Measurements from ENCODE around the gene PTMS. TPM values are rescaled to one million over a fixed set of nuclear protein-coding genes. Genes with fewer than 3 reads are reported as not detected.

Gene PTMS
- total and polyA plus RNA-seq, 12 donors: 27.0 to 1,405 (median 150) TPM

DNA sequence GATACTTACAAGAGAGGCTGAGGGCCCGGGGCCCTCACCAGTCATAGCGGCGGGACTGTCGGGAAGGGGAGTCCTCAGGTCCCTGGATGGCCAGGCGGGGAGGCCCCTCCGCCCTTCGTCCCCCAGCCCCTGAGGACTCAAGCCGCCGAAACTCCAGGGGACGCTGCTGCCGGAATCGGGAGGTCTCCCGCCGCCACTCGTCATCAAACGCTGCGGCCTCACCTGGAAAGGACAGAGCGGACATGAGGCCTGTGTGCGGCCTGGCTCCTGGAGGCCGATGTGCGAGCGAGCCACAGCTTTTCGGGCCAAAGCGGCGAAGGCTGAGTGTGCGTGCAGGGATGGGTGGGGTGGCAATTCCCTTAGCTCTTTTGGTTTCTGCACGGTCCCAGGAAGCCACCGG is 17.4 kb upstream of the PTMS start:
- no peak for DNase-seq
- 89 to 93% (median 93%) methylated on average over 21 to 28 of the region's 28 CpGs for WGBS, 4 donors
- no peak overlapping the region for H3K27ac ChIP-seq
- TF ChIP-seq, protein P1, sequence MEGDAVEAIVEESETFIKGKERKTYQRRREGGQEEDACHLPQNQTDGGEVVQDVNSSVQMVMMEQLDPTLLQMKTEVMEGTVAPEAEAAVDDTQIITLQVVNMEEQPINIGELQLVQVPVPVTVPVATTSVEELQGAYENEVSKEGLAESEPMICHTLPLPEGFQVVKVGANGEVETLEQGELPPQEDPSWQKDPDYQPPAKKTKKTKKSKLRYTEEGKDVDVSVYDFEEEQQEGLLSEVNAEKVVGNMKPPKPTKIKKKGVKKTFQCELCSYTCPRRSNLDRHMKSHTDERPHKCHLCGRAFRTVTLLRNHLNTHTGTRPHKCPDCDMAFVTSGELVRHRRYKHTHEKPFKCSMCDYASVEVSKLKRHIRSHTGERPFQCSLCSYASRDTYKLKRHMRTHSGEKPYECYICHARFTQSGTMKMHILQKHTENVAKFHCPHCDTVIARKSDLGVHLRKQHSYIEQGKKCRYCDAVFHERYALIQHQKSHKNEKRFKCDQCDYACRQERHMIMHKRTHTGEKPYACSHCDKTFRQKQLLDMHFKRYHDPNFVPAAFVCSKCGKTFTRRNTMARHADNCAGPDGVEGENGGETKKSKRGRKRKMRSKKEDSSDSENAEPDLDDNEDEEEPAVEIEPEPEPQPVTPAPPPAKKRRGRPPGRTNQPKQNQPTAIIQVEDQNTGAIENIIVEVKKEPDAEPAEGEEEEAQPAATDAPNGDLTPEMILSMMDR (IDR thresholded peaks at IDR 0.05): no peak
- TF ChIP-seq POLR2A (IDR thresholded peaks at IDR 0.05): no peak
- peaks cover 8 to 14% of the 10 kb centered on the region in 2 donors for H3K4me1 ChIP-seq (replicated peaks in 1 of 2)
- intact Hi-C loops (cut with DNase I): loop anchor here in 1 of 2 donors (2.0 to 10.0 kb wide), 3 partner anchors 18 to 76 kb away; partner anchors contain the start of genes GPR162, P3H3 and PTMS
- H3K36me3 ChIP-seq (replicated peaks in 1 of 2): peaks cover 0 to 59% of the 10 kb centered on the region in 2 donors
- H3K9me3 ChIP-seq (replicated peaks in 1 of 3): no peaks in the 10 kb centered on the region
- no peaks in the 10 kb centered on the region for H3K27me3 ChIP-seq
- no peak overlapping the region for H3K4me3 ChIP-seq

DNA sequence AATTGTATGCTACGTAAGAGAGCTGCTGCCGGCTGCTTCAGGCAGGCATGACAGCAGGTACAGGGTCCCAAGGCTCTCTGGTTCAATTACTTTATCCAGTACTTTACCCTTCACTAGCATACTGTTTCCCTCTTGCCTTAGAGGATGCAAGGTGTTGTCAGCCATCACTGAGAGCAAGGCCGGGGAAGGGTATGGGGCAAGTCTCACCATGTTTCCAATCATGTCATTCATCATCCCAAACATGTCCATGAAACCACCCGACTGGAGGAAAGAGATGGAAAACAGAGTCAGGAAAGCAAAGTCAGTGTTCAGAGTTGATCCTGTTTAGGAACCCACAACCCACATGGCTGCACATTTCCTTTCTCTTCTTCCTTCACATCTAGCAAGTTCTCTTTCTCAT is 15.7 kb upstream of the PTMS start:
- Histone ChIP-seq H3K27me3 (no peaks in the 10 kb centered on the region), H3K4me1 (replicated peaks in 1 of 2) (peaks cover 8 to 22% of the 10 kb centered on the region in 2 donors), H3K9me3 (replicated peaks in 1 of 3) (no peaks in the 10 kb centered on the region), H3K4me3 (no peak overlapping the region), H3K36me3 (replicated peaks in 1 of 2) (peaks cover 0 to 59% of the 10 kb centered on the region in 2 donors), H3K27ac (no peak overlapping the region)
- intact Hi-C loops (cut with DNase I): no loop called here
- DNase-seq: no peak
- TF ChIP-seq, protein P1 (IDR thresholded peaks at IDR 0.05): no peak
- TF ChIP-seq POLR2A (IDR thresholded peaks at IDR 0.05): no peak
- 75 to 83% (median 80%) methylated on average over 4 of the region's 4 CpGs for WGBS, 4 donors

- H3K36me3 ChIP-seq (replicated peaks in 1 of 2): peaks cover 0 to 52% of the 10 kb centered on the region in 2 donors
- intact Hi-C loops (cut with DNase I): loop anchor here in 1 of 2 donors (2.0 kb wide), 1 partner anchor 29 kb away; no protein-coding TSS in a partner anchor
- TF ChIP-seq, protein P1 (IDR thresholded peaks at IDR 0.05): no peak
- no peak for TF ChIP-seq POLR2A (IDR thresholded peaks at IDR 0.05)
- H3K9me3 ChIP-seq (replicated peaks in 1 of 3): no peaks in the 10 kb centered on the region
- WGBS, 4 donors: 77 to 90% (median 83%) methylated on average over 5 to 7 of the region's 7 CpGs
- peak in 1 of 7 donors; percentile 40 for DNase-seq
- peaks cover 8 to 22% of the 10 kb centered on the region in 2 donors for H3K4me1 ChIP-seq (replicated peaks in 1 of 2)
- H3K4me3 ChIP-seq: peak overlapping the region in 1 of 4 donors; percentile 68
- H3K27ac ChIP-seq: peak overlapping the region in 3 of 5 donors; percentile 95 to 97 (median 96)
- no peaks in the 10 kb centered on the region for H3K27me3 ChIP-seq
Observed at GRCh38 chr12:6751767-6752166, 14.4 kb upstream of the PTMS start.

DNA sequence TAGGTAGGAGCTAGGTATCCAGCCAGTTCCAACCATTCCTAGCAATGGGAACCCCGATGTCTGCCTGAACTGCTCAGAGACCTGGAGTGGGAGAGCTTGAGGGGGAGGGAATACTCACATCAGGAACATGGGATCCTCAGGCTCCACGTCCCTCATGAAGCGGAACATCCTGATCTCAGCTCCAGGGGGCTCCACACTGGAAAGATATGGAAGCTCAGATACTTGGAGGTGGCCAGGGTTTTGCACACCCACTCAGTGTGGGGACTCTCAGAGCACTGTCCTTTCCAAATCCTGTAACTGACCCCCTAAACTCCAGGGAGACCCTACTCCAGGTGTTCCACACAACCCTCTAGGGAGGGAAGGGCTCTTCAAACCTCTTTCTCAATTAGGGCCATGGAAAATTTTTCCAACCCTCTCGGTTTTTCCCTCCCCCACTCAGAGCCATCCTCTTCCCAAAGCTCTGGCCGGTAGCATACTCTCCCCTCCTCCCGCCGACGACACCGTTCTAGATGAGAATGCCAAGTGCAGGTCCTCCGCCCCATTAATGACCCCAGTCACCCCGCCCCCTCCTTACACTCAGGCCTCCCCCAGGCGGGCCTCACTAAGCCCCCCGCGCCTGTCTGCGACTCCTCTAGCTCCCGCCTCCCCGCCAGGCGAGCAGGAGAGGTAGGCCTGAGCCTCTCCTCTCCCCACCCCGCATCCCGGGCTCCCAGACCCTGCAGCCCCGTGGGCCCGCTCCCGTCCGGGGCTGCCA is 13.8 kb upstream of the PTMS start:
- H3K4me1 ChIP-seq (replicated peaks in 1 of 2): peaks cover 8 to 22% of the 10 kb centered on the region in 2 donors
- WGBS, 4 donors: 4 to 9% (median 6%) methylated on average over 17 to 24 of the region's 24 CpGs
- TF ChIP-seq, protein P1 (IDR thresholded peaks at IDR 0.05): peak in 3 of 6 experiments; percentile 2 to 35 (median 29)
- TF ChIP-seq POLR2A (IDR thresholded peaks at IDR 0.05): no peak
- no peaks in the 10 kb centered on the region for H3K27me3 ChIP-seq
- peak in 6 of 7 donors; percentile 38 to 76 (median 62) for DNase-seq
- H3K36me3 ChIP-seq (replicated peaks in 1 of 2): peaks cover 0 to 46% of the 10 kb centered on the region in 2 donors
- H3K9me3 ChIP-seq (replicated peaks in 1 of 3): no peaks in the 10 kb centered on the region
- intact Hi-C loops (cut with DNase I): loop anchor here in 1 of 2 donors (2.0 kb wide), 1 partner anchor 28 kb away; no protein-coding TSS in a partner anchor
- peak overlapping the region; percentile 77 to 97 (median 95) for H3K27ac ChIP-seq
- peak overlapping the region; percentile 12 to 95 (median 62) for H3K4me3 ChIP-seq

All from adrenal gland (tissue), 12 donors.